SK-N-SH treated with all-trans-retinoic acid at 6 μM for 48 hours (cell line): ENCODE results near the gene MRPS9.

Experiments used
- ATAC-seq: fragments of 200-7000 bp; cut with Tn5 transposase; 3 replicates; pipeline ENCODE4 v1.9.1; 2020; ENCODE audit warnings: mild to moderate bottlenecking, moderate library complexity
- BACH2 ChIP-seq: fragments of 250-450 bp; sonication (Bioruptor Pico); IDR thresholded peaks from 2 replicates; pipeline ENCODE4 v1.9.0; 2021; ENCODE audit warnings: mild to moderate bottlenecking, borderline replicate concordance
- CSDC2 ChIP-seq: fragments of 250-450 bp; sonication (Bioruptor Pico); IDR thresholded peaks from 2 replicates; pipeline ENCODE4 v1.5.0; 2020; ENCODE audit warnings: mild to moderate bottlenecking, moderate library complexity
- CSRNP3 ChIP-seq: fragments of 250-450 bp; sonication (Bioruptor Pico); IDR thresholded peaks from 2 replicates; pipeline ENCODE4 v1.5.1; 2021; ENCODE audit warnings: mild to moderate bottlenecking, moderate library complexity
- ESRRG ChIP-seq: fragments of 250-450 bp; sonication (Bioruptor Pico); IDR thresholded peaks from 2 replicates; pipeline ENCODE4 v1.6.1; 2021; ENCODE audit warnings: mild to moderate bottlenecking
- GLIS3 ChIP-seq: fragments of 250-450 bp; sonication (Bioruptor Pico); IDR thresholded peaks from 2 replicates; pipeline ENCODE4 v1.5.0; 2020; ENCODE audit warnings: mild to moderate bottlenecking, moderate library complexity
- ISL1 ChIP-seq: fragments of 250-450 bp; sonication (Bioruptor Pico); IDR thresholded peaks from 2 replicates; pipeline ENCODE4 v2.1.2; 2022; ENCODE audit warnings: mild to moderate bottlenecking, moderate library complexity
- OSR1 ChIP-seq: fragments of 250-450 bp; sonication (Bioruptor Pico); IDR thresholded peaks from 2 replicates; pipeline ENCODE4 v1.8.0; 2022; ENCODE audit warnings: moderate library complexity, mild to moderate bottlenecking, inconsistent platforms
- POU6F1 ChIP-seq: fragments of 250-450 bp; sonication (Bioruptor Pico); IDR thresholded peaks from 2 replicates; pipeline ENCODE4 v1.8.0; 2021; ENCODE audit warnings: low read depth, mild to moderate bottlenecking, moderate library complexity, borderline replicate concordance
- PPARA ChIP-seq: fragments of 250-450 bp; sonication (Bioruptor Pico); IDR thresholded peaks from 2 replicates; pipeline ENCODE4 v1.5.0; 2020; ENCODE audit warnings: mild to moderate bottlenecking, borderline replicate concordance
- RARB ChIP-seq: fragments of 250-450 bp; sonication (Bioruptor Pico); IDR thresholded peaks from 2 replicates; pipeline ENCODE4 v1.8.0; 2021; ENCODE audit warnings: mild to moderate bottlenecking, moderate library complexity
- SNAI2 ChIP-seq: fragments of 250-450 bp; sonication (Bioruptor Pico); IDR thresholded peaks from 2 replicates; pipeline ENCODE4 v1.5.0; 2020; ENCODE audit warnings: mild to moderate bottlenecking, moderate library complexity
- TCF4 ChIP-seq: fragments of 250-450 bp; sonication (Bioruptor Pico); IDR thresholded peaks from 2 replicates; pipeline ENCODE4 v1.8.0; 2021; ENCODE audit warnings: mild to moderate bottlenecking, moderate library complexity, borderline replicate concordance
- TSHZ2 ChIP-seq: fragments of 250-450 bp; sonication (Bioruptor Pico); IDR thresholded peaks from 2 replicates; pipeline ENCODE4 v1.5.0; 2020; ENCODE audit warnings: mild to moderate bottlenecking, moderate library complexity
- ZFP3 ChIP-seq: fragments of 250-450 bp; sonication (Bioruptor Pico); IDR thresholded peaks from 2 replicates; pipeline ENCODE4 v1.5.0; 2020; ENCODE audit warnings: mild to moderate bottlenecking, moderate library complexity
- ZFP30 ChIP-seq: fragments of 450-650 bp; formaldehyde crosslinking; IDR thresholded peaks from 2 replicates; pipeline ENCODE4 v1.5.0; 2022; ENCODE audit warnings: mild to moderate bottlenecking, moderate library complexity
- ZNF565 ChIP-seq: fragments of 450-650 bp; formaldehyde crosslinking; conservative IDR thresholded peaks from 2 replicates; pipeline ENCODE4 v1.5.0; 2020; ENCODE audit warnings: low read depth, mild to moderate bottlenecking, moderate library complexity
- ZNF8 ChIP-seq: fragments of 450-650 bp; formaldehyde crosslinking; IDR thresholded peaks from 2 replicates; pipeline ENCODE4 v1.5.0; 2020; ENCODE audit warnings: mild to moderate bottlenecking, moderate library complexity
- TF ChIP-seq, protein P1 (sequence below): fragments of 250-450 bp; sonication (Bioruptor Pico); IDR thresholded peaks from 2 replicates; pipeline ENCODE4 v1.5.1; 2020; ENCODE audit warnings: low read depth, mild to moderate bottlenecking, moderate library complexity

MRPS9 gene

DNA sequence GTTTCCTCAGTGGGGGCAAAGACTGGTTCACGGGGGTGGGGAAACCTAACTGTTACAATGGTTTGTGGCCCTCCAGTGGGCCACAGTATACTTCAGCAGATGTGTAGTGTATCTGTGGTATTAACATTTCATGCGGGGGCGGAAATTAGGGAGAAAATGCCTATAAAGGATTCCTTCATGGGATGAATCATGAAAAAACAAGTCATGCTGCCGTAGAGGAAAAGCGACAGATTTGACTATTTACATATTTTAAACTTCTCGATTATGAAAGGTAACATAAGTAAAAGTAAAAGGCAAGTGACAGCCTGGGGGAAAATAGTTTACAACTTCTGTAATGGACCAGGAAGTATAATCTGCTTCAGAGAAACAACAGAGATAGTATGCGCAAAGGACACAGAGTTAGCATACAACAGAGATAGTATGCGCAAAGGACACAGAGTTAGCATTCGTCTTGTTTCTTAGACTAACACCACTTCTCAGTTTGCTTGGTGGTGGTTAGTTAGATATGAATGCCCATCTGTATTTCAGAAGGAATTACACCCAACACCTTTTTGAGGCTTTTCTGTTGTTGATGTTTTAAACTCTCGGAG is 41.1 kb downstream of the MRPS9 start:
- TF ChIP-seq POU6F1 (CRISPR knock-in tag) (no peak), TSHZ2 (CRISPR knock-in tag) (no peak), ZNF565 (CRISPR knock-in tag) (no peak), GLIS3 (CRISPR knock-in tag) (no peak)
- ATAC-seq, result no peak

- no peak for ATAC-seq
- TF ChIP-seq ISL1 (CRISPR knock-in tag) (no peak), PPARA (CRISPR knock-in tag) (no peak), ZFP30 (CRISPR knock-in tag) (no peak), ZNF8 (CRISPR knock-in tag) (no peak), GLIS3 (CRISPR knock-in tag) (no peak), ESRRG (CRISPR knock-in tag) (no peak), CSDC2 (CRISPR knock-in tag) (no peak), RARB (CRISPR knock-in tag) (no peak), ZNF565 (CRISPR knock-in tag) (no peak), OSR1 (CRISPR knock-in tag) (no peak), ZFP3 (CRISPR knock-in tag) (no peak), TCF4 (CRISPR knock-in tag) (no peak), CSRNP3 (CRISPR knock-in tag) (no peak), POU6F1 (CRISPR knock-in tag) (no peak), SNAI2 (CRISPR knock-in tag) (no peak), BACH2 (no peak), TSHZ2 (CRISPR knock-in tag) (no peak)
- TF ChIP-seq, protein P1, sequence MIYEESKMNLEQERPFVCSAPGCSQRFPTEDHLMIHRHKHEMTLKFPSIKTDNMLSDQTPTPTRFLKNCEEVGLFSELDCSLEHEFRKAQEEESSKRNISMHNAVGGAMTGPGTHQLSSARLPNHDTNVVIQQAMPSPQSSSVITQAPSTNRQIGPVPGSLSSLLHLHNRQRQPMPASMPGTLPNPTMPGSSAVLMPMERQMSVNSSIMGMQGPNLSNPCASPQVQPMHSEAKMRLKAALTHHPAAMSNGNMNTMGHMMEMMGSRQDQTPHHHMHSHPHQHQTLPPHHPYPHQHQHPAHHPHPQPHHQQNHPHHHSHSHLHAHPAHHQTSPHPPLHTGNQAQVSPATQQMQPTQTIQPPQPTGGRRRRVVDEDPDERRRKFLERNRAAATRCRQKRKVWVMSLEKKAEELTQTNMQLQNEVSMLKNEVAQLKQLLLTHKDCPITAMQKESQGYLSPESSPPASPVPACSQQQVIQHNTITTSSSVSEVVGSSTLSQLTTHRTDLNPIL (CRISPR knock-in tag), result no peak
- TF ChIP-seq, all 23 proteins: peak for 0
Measured at GRCh38 chr2:105080461-105080860, 42.6 kb downstream of the MRPS9 start.
